ENCODE results near the gene GLRX3.
"Not testable (repeated sequence)": the region's sequence is repeated elsewhere in the genome, so short reads cannot be mapped to it uniquely, and the experiment has no call there.

GLRX3 gene

GRCh38 chr10:130189608-130190054 lies 53.4 kb downstream of the GLRX3 start:
- DNase-seq (ENCODE audit: low spot score) = no peak

- peak; percentile 88 for DNase-seq (ENCODE audit: low spot score)
These were observed 54.0 kb downstream of the GLRX3 start for GRCh38 chr10:130190055-130190736.

- no peak for DNase-seq (ENCODE audit: low spot score)
These were observed 54.5 kb downstream of the GLRX3 start for GRCh38 chr10:130190737-130191115.

- no peak for DNase-seq (ENCODE audit: low spot score)
These were observed 55.2 kb downstream of the GLRX3 start for GRCh38 chr10:130191380-130191779.

- DNase-seq (ENCODE audit: low spot score) = no peak
These were observed 56.2 kb downstream of the GLRX3 start for GRCh38 chr10:130192276-130192848.

- no peak for DNase-seq (ENCODE audit: low spot score)
These were observed 56.8 kb downstream of the GLRX3 start for GRCh38 chr10:130193033-130193432.

GRCh38 chr10:130193493-130194193 lies 57.5 kb downstream of the GLRX3 start:
- no peak for DNase-seq (ENCODE audit: low spot score)

GRCh38 chr10:130194194-130194990 lies 58.2 kb downstream of the GLRX3 start:
- no peak for DNase-seq (ENCODE audit: low spot score)

GRCh38 chr10:130194991-130195645 lies 58.9 kb downstream of the GLRX3 start:
- DNase-seq (ENCODE audit: low spot score) = no peak

GRCh38 chr10:130195746-130196294 lies 59.6 kb downstream of the GLRX3 start:
- DNase-seq (ENCODE audit: low spot score) = no peak

GRCh38 chr10:130196511-130197487 lies 60.6 kb downstream of the GLRX3 start:
- no peak for DNase-seq (ENCODE audit: low spot score)

GRCh38 chr10:130198651-130199050 lies 62.5 kb downstream of the GLRX3 start:
- no peak for DNase-seq (ENCODE audit: low spot score)

GRCh38 chr10:130200179-130201042 lies 64.2 kb downstream of the GLRX3 start:
- no peak for DNase-seq (ENCODE audit: low spot score)

- no peak for DNase-seq (ENCODE audit: low spot score)
These were observed 64.8 kb downstream of the GLRX3 start for GRCh38 chr10:130201043-130201380.

GRCh38 chr10:130202150-130202549 lies 66.0 kb downstream of the GLRX3 start:
- DNase-seq (ENCODE audit: low spot score) = not testable (repeated sequence)

- no peak for DNase-seq (ENCODE audit: low spot score)
These were observed 66.9 kb downstream of the GLRX3 start for GRCh38 chr10:130202984-130203621.

- no peak for DNase-seq (ENCODE audit: low spot score)
These were observed 67.4 kb downstream of the GLRX3 start for GRCh38 chr10:130203626-130204025.

GRCh38 chr10:130206216-130206737 lies 70.1 kb downstream of the GLRX3 start:
- no peak for DNase-seq (ENCODE audit: low spot score)

GRCh38 chr10:130207205-130207604 lies 71.0 kb downstream of the GLRX3 start:
- no peak for DNase-seq (ENCODE audit: low spot score)
